AG09309 (cell line): ENCODE data around the gene CDK13.

Experiments
- DNase-seq: peaks from one replicate; pipeline ENCODE4 v3.0.0-alpha.2; 2010; ENCODE audit warnings: low read depth
- H3K4me3 ChIP-seq: 2 replicates; pipeline ENCODE4 v1.5.1; 2011; ENCODE audit warnings: mild to moderate bottlenecking, low read depth, low read length, moderate library complexity; ENCODE audit not compliant: control insufficient read depth
- CTCF ChIP-seq: IDR thresholded peaks from 2 replicates; pipeline ENCODE4 v1.5.1; 2011; ENCODE audit warnings: mild to moderate bottlenecking, low read depth, low read length, inconsistent platforms; ENCODE audit not compliant: insufficient read depth, control insufficient read depth; ENCODE audit errors: missing control alignments

CDK13 gene

DNA sequence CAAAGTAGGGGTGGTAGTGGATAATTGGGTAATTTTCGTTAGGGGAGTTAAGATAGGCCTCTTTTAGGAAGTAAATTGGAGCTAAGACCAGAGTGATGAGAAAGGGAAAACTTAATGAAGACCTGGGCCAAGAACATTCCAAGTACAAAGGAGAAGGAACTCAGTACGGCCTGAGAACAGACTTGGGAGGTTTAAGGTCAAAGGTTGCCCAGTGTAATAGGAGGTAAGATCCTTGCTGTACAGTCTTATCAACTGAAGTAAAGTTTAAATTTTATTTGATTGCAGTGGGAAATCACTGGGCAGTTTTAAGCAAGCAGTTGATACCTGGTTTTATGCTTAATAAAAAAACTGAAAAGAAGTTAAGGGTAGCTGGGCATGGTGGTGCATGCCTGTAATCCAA lies 108.0 kb downstream of the CDK13 start:
- no peak for DNase-seq

DNA sequence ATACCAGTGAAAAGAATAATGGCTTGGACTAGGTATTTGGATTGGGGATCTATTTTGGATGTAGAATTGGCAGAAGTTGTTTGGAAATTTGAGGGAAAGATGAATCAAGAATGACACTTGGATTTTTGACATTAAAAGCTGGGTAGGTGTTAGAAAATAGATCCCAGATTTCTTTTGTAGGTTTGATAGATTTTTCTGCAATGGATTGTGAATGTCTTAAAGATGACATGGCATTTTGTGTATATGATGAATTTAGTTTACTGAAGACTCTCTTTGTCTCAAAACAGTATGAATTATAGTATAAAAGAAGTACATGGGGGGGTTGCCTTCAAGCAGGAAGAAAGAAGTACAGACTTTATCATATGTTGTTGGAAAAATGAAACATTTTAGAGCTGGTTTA lies 108.6 kb downstream of the CDK13 start:
- H3K4me3 ChIP-seq, result no peak overlapping the region
- DNase-seq, result no peak
- TF ChIP-seq CTCF, result no peak

More for the DNA sequence above, 108.0 kb downstream of the CDK13 start:
- no peak overlapping the region for H3K4me3 ChIP-seq
- TF ChIP-seq CTCF, result no peak

DNA sequence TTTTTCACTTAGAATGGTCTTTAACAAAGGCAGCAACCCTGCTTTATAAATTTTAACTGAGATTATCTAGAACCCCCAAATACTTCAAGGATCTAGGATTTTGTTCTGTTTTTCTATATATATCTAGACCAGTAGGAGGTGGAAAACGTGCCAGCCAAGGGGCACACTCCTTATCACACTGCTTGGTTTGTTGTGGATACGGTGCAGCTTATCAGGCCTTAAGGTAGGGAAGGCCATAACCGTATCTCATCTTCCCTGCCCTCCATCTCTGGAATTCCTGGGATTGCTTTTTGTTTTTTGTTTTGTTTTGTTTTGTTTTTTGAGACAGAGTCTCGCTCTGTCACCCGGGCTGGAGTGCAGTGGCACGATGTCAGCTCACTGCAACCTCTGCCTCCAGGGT lies 109.0 kb downstream of the CDK13 start:
- no peak for TF ChIP-seq CTCF
- no peak overlapping the region for H3K4me3 ChIP-seq
- no peak for DNase-seq

GRCh38 chr7:40072268-40072667 lies 122.2 kb downstream of the CDK13 start:
- no peak for DNase-seq
- H3K4me3 ChIP-seq, result no peak overlapping the region
- no peak for TF ChIP-seq CTCF

- TF ChIP-seq CTCF, result no peak
- no peak for DNase-seq
- H3K4me3 ChIP-seq, result no peak overlapping the region
These were observed 123.2 kb downstream of the CDK13 start for GRCh38 chr7:40073239-40073638.

- no peak for TF ChIP-seq CTCF
- no peak overlapping the region for H3K4me3 ChIP-seq
- peak; percentile 33 for DNase-seq
These were observed 127.8 kb downstream of the CDK13 start for GRCh38 chr7:40077849-40078248.

GRCh38 chr7:40092182-40092581 lies 142.1 kb downstream of the CDK13 start:
- DNase-seq, result no peak

More at GRCh38 chr7:40092182-40092581, 142.1 kb downstream of the CDK13 start:
- no peak for TF ChIP-seq CTCF
- no peak overlapping the region for H3K4me3 ChIP-seq
